ENCODE data around the gene LSM4. TPM values are rescaled to one million over a fixed set of nuclear protein-coding genes. Genes with fewer than 3 reads are reported as not detected.
A peak's percentile ranks its signal among the peaks of the same experiment; 100 is the strongest.

The LSM4 gene
- total and polyA plus RNA-seq, 2 of the 13 experiments (the other 11 are each of a cell fraction or from before 2014, with no cell fraction given): 65.8 to 166 TPM

DNA sequence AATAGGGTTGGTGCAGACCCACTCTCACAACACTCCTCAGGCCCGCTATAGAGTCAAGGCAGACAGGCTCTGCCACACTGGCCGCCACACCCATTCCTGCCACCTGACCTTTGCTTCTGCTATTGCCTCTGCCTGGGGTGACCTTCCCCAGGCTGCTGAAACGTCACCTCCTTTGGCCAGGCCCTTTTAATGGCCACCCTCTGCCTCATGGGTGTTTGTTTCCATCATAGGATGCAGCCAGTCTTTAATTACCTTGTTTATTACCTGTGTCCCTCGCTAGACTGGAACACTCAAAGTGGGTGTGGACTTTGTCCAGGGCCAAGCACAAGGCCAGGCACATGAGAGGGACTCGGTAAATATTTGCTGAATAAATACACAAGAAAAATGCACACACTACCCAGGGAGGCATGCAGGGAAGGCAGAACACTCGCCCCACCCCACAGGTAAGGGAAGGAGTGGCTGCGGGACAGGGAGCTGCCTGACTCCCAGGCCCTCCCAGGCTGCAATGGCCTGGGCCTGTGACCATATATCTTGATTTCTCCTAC is 3.2 kb downstream of the LSM4 start (continued):
- TF ChIP-seq, protein P1, sequence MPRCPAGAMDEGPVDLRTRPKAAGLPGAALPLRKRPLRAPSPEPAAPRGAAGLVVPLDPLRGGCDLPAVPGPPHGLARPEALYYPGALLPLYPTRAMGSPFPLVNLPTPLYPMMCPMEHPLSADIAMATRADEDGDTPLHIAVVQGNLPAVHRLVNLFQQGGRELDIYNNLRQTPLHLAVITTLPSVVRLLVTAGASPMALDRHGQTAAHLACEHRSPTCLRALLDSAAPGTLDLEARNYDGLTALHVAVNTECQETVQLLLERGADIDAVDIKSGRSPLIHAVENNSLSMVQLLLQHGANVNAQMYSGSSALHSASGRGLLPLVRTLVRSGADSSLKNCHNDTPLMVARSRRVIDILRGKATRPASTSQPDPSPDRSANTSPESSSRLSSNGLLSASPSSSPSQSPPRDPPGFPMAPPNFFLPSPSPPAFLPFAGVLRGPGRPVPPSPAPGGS (CRISPR knock-in tag; IDR thresholded peaks at IDR 0.05): peak; percentile 81
- TF ChIP-seq ZNF180 (CRISPR knock-in tag; IDR thresholded peaks at IDR 0.05; ENCODE audit: borderline replicate concordance, low read depth): no peak
- TF ChIP-seq RAD21 (CRISPR knock-in tag; IDR thresholded peaks at IDR 0.05): no peak
- TF ChIP-seq SYNCRIP (IDR thresholded peaks at IDR 0.05; ENCODE audit: insufficient read depth, low read depth, low read length): no peak
- no peak for TF ChIP-seq ZBTB7A (CRISPR knock-in tag; IDR thresholded peaks at IDR 0.05)
- TF ChIP-seq, protein P2, sequence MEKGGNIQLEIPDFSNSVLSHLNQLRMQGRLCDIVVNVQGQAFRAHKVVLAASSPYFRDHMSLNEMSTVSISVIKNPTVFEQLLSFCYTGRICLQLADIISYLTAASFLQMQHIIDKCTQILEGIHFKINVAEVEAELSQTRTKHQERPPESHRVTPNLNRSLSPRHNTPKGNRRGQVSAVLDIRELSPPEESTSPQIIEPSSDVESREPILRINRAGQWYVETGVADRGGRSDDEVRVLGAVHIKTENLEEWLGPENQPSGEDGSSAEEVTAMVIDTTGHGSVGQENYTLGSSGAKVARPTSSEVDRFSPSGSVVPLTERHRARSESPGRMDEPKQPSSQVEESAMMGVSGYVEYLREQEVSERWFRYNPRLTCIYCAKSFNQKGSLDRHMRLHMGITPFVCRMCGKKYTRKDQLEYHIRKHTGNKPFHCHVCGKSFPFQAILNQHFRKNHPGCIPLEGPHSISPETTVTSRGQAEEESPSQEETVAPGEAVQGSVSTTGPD (CRISPR knock-in tag; IDR thresholded peaks at IDR 0.05): no peak
- no peak for TF ChIP-seq SRSF1 (optimal IDR thresholded peaks at IDR 0.05; ENCODE audit: low read depth, low read length)
- peak; percentile 43 for TF ChIP-seq PHF8 (CRISPR knock-in tag; IDR thresholded peaks at IDR 0.05)
- peak; percentile 54 for TF ChIP-seq YEATS4 (CRISPR knock-in tag; IDR thresholded peaks at IDR 0.05; ENCODE audit: borderline replicate concordance)
- TF ChIP-seq TBX3 (IDR thresholded peaks at IDR 0.05; ENCODE audit: borderline replicate concordance): peak; percentile 76; the same call in 1 of the 2 replicates
- TF ChIP-seq ATF1 (CRISPR knock-in tag; IDR thresholded peaks at IDR 0.05): no peak; the same call in 1 of the 2 replicates
- TF ChIP-seq, protein P3, sequence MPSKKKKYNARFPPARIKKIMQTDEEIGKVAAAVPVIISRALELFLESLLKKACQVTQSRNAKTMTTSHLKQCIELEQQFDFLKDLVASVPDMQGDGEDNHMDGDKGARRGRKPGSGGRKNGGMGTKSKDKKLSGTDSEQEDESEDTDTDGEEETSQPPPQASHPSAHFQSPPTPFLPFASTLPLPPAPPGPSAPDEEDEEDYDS (CRISPR knock-in tag; IDR thresholded peaks at IDR 0.05): peak; percentile 41; the same call in 1 of the 2 replicates
- no peak for TF ChIP-seq HNRNPUL1 (IDR thresholded peaks at IDR 0.05; ENCODE audit: low read depth, low read length)
- peak; percentile 77; the same call in 1 of the 2 replicates for TF ChIP-seq ZNF296 (CRISPR knock-in tag; conservative IDR thresholded peaks at IDR 0.05)
- TF ChIP-seq ZNF737 (CRISPR knock-in tag; IDR thresholded peaks at IDR 0.05; ENCODE audit: borderline replicate concordance): no peak
- no peak for TF ChIP-seq MED13 (CRISPR knock-in tag; IDR thresholded peaks at IDR 0.05)
- no peak for TF ChIP-seq ZNF782 (CRISPR knock-in tag; IDR thresholded peaks at IDR 0.05; ENCODE audit: borderline replicate concordance)
- TF ChIP-seq, protein P4, sequence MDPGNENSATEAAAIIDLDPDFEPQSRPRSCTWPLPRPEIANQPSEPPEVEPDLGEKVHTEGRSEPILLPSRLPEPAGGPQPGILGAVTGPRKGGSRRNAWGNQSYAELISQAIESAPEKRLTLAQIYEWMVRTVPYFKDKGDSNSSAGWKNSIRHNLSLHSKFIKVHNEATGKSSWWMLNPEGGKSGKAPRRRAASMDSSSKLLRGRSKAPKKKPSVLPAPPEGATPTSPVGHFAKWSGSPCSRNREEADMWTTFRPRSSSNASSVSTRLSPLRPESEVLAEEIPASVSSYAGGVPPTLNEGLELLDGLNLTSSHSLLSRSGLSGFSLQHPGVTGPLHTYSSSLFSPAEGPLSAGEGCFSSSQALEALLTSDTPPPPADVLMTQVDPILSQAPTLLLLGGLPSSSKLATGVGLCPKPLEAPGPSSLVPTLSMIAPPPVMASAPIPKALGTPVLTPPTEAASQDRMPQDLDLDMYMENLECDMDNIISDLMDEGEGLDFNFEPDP (CRISPR knock-in tag; conservative IDR thresholded peaks at IDR 0.05): no peak
- no peak for TF ChIP-seq FLYWCH1 (CRISPR knock-in tag; IDR thresholded peaks at IDR 0.05)
- TF ChIP-seq NRL (CRISPR knock-in tag; IDR thresholded peaks at IDR 0.05; ENCODE audit: borderline replicate concordance): no peak
- peak; percentile 91 for TF ChIP-seq HMG20A (CRISPR knock-in tag; IDR thresholded peaks at IDR 0.05; ENCODE audit: borderline replicate concordance)
- TF ChIP-seq, protein P5, sequence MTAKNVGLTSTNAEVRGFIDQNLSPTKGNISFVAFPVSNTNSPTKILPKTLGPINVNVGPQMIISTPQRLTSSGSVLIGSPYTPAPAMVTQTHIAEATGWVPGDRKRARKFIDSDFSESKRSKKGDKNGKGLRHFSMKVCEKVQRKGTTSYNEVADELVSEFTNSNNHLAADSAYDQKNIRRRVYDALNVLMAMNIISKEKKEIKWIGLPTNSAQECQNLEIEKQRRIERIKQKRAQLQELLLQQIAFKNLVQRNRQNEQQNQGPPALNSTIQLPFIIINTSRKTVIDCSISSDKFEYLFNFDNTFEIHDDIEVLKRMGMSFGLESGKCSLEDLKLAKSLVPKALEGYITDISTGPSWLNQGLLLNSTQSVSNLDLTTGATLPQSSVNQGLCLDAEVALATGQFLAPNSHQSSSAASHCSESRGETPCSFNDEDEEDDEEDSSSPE (CRISPR knock-in tag; IDR thresholded peaks at IDR 0.05): peak; percentile 36; the same call in 1 of the 2 replicates
- TF ChIP-seq ZNF510 (CRISPR knock-in tag; IDR thresholded peaks at IDR 0.05; ENCODE audit: low read depth): no peak
- TF ChIP-seq ZNF674 (CRISPR knock-in tag; IDR thresholded peaks at IDR 0.05; ENCODE audit: low read depth): no peak
- TF ChIP-seq RELA (CRISPR knock-in tag; IDR thresholded peaks at IDR 0.05): no peak
